ENCODE measurements around the gene CTXND1.

- TF ChIP-seq CTCF (conservative IDR thresholded peaks at IDR 0.05 in 1 of 2, IDR thresholded peaks at IDR 0.05 in 1 of 2; ENCODE audit: extremely low read depth in 1 of 2, insufficient read depth in 1 of 2, low read depth in 1 of 2, low read length in 2 of 2) (no peak), EZH2 (IDR thresholded peaks at IDR 0.05; ENCODE audit: borderline replicate concordance, low read length) (no peak)
Observed at GRCh38 chr15:80247320-80247719, 4.7 kb downstream of the CTXND1 start.
